Activated effector memory CD4-positive, alpha-beta T cell treated with Interleukin-2 at 50 U/mL for 16 hours (primary cell): Measurements from ENCODE around the gene SIRT1.
"Not testable (repeated sequence)": the region's sequence is repeated elsewhere in the genome, so short reads cannot be mapped to it uniquely, and the experiment has no call there.

Experiments
- DNase-seq: peaks from one replicate; pipeline ENCODE4 v3.0.0-alpha.2; 2020

SIRT1 gene

DNA sequence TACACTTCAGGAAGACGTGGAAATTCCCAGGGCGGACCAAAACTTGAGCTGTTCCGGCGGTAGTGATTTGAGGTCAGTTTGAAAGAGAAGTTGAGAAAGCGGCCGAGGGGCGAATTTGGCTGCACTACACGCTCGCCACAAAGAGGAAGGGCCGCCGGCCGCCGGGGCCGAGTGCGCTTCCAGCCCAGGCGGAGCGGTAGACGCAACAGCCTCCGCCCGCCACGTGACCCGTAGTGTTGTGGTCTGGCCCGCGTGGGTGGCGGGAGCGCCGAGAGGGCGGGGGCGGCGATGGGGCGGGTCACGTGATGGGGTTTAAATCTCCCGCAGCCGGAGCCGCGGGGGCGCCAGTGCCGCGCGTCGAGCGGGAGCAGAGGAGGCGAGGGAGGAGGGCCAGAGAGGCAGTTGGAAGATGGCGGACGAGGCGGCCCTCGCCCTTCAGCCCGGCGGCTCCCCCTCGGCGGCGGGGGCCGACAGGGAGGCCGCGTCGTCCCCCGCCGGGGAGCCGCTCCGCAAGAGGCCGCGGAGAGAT is at the start of gene SIRT1:
Gene SIRT1 (plus strand): TSS at position 344 of the 529 bp plus-strand sequence. CDS start 66 bp downstream, at position 410.
- DNase-seq: peak; percentile 92

DNA sequence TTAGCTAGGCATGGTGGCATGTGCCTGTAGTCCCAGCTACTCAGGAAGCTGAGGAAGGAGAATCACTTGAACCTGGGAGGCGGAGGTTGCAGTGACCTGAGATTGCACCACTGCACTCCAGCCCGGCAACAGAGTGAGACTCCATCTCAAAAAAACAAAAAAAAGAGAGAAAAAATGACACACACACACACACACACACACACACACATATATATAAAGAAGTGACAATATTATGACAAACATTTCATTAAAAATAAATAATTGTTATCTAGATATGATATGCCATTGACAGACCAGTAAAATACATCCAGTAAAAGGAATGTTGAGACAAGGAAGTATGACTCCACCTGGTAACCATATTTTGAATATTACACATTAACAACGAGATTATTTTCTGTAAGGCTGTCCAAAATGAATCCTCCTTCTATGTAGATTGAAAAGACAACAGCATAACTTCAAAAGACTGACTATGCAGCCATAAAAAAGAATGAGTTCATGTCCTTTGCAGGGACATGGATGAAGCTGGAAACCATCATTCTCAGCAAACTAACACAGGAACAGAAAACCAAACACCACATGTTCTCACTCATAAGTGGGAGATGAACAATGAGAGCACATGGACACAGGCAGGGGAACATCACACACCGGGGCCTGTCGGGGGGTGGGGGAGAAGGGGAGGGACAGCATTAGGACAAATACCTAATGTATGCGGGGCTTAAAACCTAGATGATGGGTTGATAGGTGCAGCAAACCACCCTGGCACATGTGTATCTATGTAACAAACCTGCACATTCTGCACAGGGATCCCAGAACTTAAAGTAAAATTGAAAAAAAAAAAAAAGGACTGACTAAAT is 48.7 kb upstream of the SIRT1 start:
- DNase-seq: not testable (repeated sequence)

GRCh38 chr10:67836488-67836887 is 48.0 kb upstream of the SIRT1 start:
- DNase-seq: no peak

DNA sequence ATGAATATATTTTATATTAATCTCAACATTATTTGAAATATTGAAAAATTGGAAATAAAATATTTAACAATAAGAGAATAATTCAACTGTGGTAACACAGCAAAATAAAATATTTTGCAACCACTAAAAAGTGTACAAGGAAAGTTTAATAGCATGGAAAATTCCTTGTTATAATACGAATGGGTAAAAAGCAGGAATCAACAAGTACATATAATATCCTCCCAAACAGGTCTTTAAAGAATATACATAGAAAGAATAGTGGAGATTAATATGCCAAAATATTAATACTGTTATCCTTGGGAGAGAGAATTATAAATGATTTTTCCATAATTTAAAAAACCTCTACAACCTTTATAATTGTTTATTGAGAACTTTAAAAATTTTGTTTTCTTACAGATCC is 47.5 kb upstream of the SIRT1 start:
- no peak for DNase-seq

DNA sequence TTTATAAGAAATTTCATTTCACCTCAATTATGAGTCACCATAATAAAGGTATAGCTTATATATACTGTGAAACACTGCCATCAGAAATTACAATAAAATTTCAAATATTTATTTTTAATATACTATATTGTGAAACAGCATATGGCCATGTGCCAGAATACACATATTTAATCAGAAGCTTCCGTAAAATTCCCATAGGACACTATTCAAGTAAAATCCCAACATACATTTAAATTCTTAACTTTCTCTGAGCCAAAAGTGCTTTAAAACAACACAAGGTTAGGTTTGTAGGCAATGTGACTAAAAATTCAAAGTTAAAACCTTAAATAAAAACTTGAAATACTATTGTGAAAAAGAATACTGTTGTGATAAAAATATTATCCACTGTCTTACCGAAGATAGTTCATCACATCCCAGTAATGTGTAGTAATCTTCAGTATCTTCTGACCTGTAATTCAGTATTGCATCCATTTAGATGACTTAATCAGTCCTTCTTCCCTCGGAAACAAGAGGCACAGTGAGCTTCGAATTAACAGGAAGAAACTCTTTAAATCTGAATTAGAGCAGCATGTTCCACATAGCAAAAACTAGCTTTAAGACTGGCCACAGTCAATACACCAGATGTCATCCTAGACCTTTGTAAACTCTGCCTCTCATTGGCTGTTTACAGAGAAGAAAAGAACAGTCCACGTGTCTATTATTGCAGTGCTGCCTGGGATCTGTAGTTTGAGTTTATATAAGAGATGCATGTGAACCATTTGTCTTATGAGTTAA is 46.7 kb upstream of the SIRT1 start, which contains the start of gene DNAJC12:
Gene DNAJC12 (minus strand): TSS at position 648 of the 774 bp plus-strand sequence. CDS start 177 bp downstream, at position 471.
- DNase-seq: no peak

GRCh38 chr10:67839511-67839910 is 44.9 kb upstream of the SIRT1 start:
- DNase-seq: not testable (repeated sequence)

DNA sequence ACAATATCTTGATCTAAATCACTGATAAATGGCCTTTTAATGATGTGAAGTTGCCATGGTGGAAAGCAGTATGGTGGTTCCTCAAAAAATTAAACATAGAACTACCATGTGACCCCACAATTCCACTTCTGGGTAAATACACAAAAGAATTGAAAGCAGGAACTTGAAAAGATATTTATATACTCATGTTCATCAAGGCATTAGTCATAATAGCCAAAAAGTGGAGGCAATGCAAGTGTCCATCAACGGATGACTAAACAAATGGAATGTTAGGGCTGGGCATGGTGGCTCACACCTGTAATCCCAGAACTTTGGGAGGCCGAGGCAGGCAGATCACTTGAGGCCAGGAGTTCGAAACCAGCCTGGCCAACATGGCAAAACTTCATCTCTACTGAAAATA is 44.5 kb upstream of the SIRT1 start:
- DNase-seq: no peak

GRCh38 chr10:67841737-67842136 is 42.7 kb upstream of the SIRT1 start:
- no peak for DNase-seq

- no peak for DNase-seq
Measured at GRCh38 chr10:67843284-67843683, 41.2 kb upstream of the SIRT1 start.

- peak; percentile 90 for DNase-seq
Measured at GRCh38 chr10:67849331-67850011, 35.0 kb upstream of the SIRT1 start.

DNA sequence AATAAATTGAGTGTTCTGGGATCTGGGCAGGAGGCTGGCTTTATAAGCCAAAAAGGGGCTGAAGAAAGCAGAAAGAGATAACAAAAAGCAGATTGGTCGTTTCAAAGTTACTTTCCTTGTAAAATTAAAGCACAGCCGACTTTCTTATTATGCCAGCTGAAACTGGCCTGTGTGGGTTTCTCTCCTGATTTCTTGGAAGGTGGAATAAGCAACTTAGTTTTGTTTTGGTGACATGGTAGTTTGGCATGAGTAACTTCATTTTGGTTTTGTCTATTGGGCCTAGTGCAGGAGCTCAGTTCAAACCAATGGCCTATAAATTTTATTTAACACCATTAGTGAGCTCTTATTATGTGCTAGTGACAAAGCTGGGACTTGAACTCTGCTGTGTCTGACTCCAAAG is 33.3 kb upstream of the SIRT1 start:
- DNase-seq: no peak

GRCh38 chr10:67852761-67853160 is 31.7 kb upstream of the SIRT1 start:
- DNase-seq: no peak

- no peak for DNase-seq
Measured at GRCh38 chr10:67853512-67853911, 30.9 kb upstream of the SIRT1 start.

- no peak for DNase-seq
Measured at GRCh38 chr10:67858971-67859370, 25.5 kb upstream of the SIRT1 start.

DNA sequence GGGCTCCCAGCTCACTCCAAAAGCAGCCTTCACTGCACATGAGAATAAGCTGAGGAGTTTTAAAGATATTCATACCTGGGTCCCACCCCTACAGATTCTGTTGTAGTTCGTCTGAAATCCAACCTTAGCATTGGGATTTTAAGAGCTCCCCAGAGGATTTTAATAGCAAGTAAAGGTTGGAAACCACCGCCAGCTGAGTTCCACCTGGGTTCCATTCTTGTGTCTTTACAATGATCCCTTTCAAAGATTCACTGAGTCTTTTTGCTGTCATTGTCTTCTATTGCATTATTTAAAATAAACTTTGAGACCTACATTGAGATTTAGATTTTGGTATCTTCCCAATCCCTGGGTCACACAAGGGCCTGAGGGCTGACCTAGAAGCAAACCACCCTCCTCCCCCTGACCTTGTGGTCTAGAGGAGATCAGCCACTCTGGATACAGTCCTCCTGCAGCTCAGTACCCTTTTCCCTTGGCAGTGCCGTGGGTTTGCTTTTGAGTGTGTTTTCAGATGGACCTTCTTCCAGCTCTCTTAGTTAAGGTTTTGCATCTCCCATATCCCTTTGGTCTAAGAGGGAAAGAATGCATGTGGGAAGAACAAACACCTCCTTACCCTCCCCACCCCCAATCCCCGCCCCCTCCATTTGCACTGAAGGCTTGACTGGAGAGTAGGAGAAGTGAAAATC is 22.6 kb upstream of the SIRT1 start:
- no peak for DNase-seq

- no peak for DNase-seq
Measured at GRCh38 chr10:67863094-67863493, 21.4 kb upstream of the SIRT1 start.

DNA sequence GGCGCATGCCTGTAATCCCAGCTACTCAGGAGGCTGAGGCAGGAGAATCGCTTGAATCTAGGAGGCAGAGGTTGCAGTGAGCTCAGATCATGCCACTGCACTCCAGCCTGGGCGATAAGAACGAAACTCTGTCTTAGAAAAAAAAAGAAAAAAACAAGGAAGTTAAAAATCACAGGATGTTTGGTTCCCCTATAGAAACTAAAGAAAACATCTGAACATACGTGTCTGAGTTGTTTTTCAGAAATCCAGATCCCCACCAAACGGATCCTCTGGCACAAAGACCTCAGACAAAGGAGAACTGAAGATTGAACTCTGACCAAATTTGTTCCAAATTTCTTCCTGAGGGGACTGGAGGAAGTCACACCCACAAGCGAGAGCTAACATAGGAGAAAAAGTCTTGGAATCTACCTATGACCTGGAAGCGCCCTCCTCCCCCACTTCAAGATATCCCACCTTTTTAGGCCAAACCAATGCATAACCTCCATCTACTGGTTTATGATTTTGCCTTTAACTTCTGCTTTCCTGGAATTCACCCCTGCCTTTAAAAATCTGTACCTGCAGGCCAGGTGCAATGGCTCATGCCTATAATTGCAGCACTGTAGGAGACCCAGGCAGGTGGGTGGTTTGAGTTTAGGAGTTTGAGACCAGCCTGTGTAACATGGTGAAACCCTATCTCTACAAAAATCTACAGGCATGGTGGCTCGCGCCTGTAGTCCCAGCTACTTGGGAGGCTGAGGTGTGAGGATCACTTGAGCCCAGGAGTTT is 19.7 kb upstream of the SIRT1 start:
- no peak for DNase-seq

- DNase-seq: no peak
Measured at GRCh38 chr10:67868132-67868531, 16.3 kb upstream of the SIRT1 start.

- DNase-seq: no peak
Measured at GRCh38 chr10:67869996-67870395, 14.5 kb upstream of the SIRT1 start.

- DNase-seq: no peak
Measured at GRCh38 chr10:67875340-67876238, 8.9 kb upstream of the SIRT1 start.

DNA sequence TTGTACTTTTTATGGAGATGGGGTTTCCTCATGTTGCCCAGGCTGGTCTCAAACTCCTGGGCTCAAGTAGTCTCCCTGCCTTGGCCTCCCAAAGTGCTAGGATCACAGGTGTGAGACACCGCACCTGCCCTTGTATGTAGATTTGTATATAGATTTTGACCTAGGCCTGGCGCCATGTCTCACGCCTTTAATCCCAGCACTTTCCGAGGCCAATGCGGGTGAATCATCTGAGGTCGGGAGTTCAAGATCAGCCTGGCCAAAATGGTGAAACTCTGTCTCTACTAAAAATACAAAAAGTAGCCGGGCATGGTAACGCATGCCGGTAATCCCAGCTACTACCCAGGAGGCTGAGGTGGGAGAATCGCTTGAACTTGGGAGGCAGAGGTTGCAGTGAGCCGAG is 7.0 kb upstream of the SIRT1 start:
- DNase-seq: not testable (repeated sequence)
